ENCODE data around the gene KIF3A.

Gene KIF3A

DNA sequence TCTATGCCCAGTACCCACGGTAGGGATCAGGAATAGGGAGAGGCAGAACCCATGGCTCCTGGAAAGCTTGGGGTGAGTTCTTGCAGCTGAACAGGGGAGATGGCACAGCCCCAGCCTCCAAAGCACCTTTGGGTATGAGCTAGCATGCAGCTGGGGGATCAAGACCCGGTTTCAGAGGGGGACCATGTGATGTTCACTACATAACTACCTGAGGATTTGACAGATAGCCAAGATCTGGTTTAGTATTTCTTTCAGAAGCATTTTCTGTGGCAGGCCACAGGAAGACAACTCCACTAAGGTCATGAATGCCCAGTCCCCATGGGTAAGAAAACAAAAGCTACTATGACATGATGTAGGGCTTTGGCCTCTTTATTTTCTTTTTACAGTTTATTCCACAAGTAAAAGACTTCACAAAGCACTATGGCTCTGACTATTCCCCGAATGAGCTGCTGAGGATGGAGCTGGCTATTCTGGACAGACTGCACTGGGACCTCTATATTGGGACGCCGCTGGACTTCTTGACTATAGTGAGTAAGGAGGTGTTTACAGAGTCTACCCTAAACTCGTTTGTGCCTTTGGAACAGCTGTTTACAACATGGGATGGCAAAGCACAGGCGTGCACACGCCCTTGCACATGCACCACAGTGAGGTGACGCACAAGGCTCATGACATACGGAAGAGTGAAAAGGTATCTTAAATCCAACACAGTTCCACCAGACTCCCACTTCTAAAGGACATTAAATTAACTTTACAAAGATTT lies 13.3 kb upstream of the KIF3A start:
- DNase-seq (ENCODE audit: low read depth in 2 of 2), result no peak
- no peak overlapping the region for H3K4me3 ChIP-seq (replicated peaks in 1 of 2; ENCODE audit: low read depth in 2 of 2, low read length in 2 of 2)
- TF ChIP-seq, protein P1, sequence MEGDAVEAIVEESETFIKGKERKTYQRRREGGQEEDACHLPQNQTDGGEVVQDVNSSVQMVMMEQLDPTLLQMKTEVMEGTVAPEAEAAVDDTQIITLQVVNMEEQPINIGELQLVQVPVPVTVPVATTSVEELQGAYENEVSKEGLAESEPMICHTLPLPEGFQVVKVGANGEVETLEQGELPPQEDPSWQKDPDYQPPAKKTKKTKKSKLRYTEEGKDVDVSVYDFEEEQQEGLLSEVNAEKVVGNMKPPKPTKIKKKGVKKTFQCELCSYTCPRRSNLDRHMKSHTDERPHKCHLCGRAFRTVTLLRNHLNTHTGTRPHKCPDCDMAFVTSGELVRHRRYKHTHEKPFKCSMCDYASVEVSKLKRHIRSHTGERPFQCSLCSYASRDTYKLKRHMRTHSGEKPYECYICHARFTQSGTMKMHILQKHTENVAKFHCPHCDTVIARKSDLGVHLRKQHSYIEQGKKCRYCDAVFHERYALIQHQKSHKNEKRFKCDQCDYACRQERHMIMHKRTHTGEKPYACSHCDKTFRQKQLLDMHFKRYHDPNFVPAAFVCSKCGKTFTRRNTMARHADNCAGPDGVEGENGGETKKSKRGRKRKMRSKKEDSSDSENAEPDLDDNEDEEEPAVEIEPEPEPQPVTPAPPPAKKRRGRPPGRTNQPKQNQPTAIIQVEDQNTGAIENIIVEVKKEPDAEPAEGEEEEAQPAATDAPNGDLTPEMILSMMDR (IDR thresholded peaks at IDR 0.05; ENCODE audit: low read depth, low read length), result no peak

DNA sequence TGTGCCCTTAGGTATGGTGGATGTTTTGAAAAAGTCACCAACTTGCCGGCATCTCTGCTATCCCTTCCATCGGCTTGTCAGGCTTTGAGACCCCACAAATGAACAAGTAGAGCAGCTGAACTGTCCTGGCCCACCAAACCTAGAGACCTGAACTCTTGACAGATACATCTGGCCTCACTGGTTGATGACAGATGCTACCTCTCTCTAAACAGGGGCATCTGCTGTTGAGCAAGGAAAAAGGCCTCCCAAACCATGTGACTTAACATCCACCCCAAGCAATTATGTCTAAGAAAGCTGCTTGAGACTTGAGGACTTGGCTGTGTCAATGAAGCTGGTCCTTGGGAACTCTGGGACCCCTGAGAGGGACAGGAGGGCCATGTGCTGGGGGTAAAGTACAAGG lies 12.2 kb upstream of the KIF3A start:
- TF ChIP-seq, protein P1 (IDR thresholded peaks at IDR 0.05; ENCODE audit: low read depth, low read length), result no peak
- DNase-seq (ENCODE audit: low read depth in 2 of 2), result no peak
- no peak overlapping the region for H3K4me3 ChIP-seq (replicated peaks in 1 of 2; ENCODE audit: low read depth in 2 of 2, low read length in 2 of 2)

DNA sequence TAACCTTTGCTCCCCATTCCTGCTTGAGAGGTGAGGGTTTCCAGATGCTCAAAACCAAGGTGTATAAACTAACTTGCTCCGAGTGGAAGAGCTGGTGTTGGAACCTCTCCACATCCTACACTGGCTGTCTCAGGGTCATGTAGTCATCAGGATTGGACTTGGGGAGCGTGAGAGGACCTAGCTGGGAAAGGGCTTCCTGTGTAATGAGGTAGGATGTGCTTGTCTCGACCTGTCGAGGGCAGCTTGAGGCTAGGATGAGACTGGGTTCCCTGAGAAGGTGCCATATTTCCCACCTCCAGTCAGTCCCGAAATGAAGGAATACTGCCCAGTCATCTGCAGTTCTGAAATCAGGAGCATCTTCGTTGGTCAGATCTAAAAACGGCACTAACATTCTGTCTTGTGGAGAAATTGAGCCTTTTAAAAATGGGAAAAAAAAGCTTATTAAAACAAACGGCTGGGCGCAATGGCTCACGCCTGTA lies 11.2 kb upstream of the KIF3A start:
- TF ChIP-seq, protein P1 (IDR thresholded peaks at IDR 0.05; ENCODE audit: low read depth, low read length), result no peak
- DNase-seq (ENCODE audit: low read depth in 2 of 2), result no peak
- H3K4me3 ChIP-seq (replicated peaks in 1 of 2; ENCODE audit: low read depth in 2 of 2, low read length in 2 of 2), result no peak overlapping the region

DNA sequence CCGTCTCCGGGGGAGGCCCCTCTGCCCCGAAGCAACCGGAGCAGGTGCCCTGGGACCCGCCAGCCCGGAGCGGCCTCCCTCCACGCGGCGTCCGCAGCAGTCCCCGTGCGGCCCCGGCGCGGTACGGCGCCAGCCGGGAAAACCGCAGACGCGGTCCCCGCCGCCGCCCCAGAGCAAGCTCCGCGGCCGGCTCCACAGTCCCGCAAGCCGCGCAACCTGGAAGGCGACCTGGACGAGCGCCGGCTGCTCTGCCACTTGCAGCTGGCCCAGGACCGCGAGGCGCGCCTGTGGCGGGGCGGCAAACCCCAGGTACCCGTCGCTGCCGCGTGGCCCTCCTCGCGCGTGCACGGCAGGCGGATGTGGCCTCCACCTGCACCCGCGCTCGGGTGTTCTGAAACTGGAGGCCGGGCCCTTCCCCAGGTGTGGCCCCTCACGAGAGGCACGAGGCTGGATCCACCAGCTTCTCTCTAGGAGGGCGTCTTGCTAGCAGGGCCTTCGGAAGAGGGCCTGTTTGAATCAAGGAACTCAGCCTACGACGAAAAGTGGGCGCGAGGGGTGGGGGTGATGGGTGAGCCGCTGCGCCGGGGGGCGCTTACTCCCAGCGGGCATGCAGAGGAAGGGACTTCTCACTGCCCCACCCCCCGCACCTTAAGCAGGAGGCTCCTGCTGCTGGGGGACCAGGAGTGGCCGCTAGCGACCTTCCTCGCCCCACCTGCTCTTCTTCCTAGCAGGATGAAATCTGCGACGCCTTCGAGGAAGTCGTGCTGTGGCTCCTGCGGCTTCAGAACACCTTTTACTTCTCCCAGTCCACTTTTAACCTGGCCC lies 10.5 kb upstream of the KIF3A start:
- TF ChIP-seq, protein P1 (IDR thresholded peaks at IDR 0.05; ENCODE audit: low read depth, low read length), result no peak
- peak overlapping the region in 1 of 2 donors; percentile 27 for H3K4me3 ChIP-seq (replicated peaks in 1 of 2; ENCODE audit: low read depth in 2 of 2, low read length in 2 of 2)
- DNase-seq (ENCODE audit: low read depth in 2 of 2), result no peak

DNA sequence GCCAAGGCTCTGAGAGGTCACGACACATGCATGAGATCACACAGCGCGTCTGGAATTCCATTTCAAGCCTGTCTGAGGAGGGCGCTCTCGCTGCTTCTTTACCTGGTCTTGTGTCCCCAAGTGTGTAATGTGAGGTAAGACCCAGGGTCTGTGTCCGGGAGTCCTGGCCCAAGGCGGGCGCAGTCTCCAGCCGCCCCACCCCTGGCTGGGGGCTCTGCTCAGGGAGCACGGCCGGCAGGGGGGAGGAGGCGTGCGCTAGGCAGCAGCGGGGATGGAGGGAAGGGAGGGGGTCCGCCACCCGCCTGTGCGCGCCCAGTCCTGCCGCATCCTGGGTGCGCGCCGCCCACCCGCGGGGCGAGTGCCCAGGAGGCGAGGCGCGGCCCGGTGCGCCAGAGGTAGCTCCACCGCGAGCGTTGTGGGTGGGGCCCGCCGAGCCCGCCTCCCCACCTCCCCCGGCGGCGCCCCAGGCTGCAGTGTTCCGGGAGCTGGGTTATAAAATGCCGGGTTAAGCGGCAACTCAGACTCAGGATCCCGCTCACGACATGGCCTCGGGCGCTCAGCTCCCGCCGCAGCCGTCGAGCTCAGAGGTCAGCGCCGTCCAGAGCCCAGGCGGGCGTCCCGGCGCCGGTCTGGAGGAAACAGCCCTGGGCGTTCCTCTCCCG lies 9.7 kb upstream of the KIF3A start, which contains the start of gene CCNI2:
Gene CCNI2, plus strand, starts transcription at position 473 of the 662 bp plus-strand sequence. Its CDS starts 70 bp downstream, at position 543.
- peak within 1 kb of the TSS; percentile 27 to 30 for H3K4me3 ChIP-seq (replicated peaks in 1 of 2; ENCODE audit: low read depth in 2 of 2, low read length in 2 of 2)
- peak; percentile 18 to 22 for DNase-seq (ENCODE audit: low read depth in 2 of 2)
- TF ChIP-seq, protein P1 (IDR thresholded peaks at IDR 0.05; ENCODE audit: low read depth, low read length), result peak; percentile 15

DNA sequence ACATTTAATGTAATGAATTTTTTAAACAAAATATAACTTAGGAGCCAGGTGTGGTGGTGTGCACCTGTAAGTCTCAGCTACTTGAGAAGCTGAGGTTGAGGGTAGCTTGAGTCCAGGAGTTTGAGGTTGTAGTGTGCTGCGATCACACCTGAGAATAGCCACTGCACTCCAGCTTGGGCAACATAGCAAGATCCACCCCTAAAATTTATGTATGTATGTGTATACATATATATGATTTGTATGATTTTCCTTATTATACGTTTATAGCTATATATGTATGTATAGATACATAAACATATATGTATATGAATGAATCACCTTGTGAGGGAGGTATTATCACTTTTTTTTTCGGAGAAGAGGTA lies 9.2 kb upstream of the KIF3A start:
- no peak overlapping the region for H3K4me3 ChIP-seq (replicated peaks in 1 of 2; ENCODE audit: low read depth in 2 of 2, low read length in 2 of 2)
- TF ChIP-seq, protein P1 (IDR thresholded peaks at IDR 0.05; ENCODE audit: low read depth, low read length), result no peak
- no peak for DNase-seq (ENCODE audit: low read depth in 2 of 2)

Measured in cardiac fibroblast (primary cell).